HepG2 (cell line): ENCODE measurements around the gene CCNYL1.

Experiments used
- BRCA1 ChIP-seq: sonication (generic); formaldehyde crosslinking; IDR thresholded peaks from 2 replicates; pipeline ENCODE4 v1.4.0; 2020; ENCODE audit warnings: missing genetic modification reagents
- CTCF ChIP-seq: sonication (generic); formaldehyde crosslinking; IDR thresholded peaks from 2 replicates; pipeline ENCODE4 v1.5.0; 2020; ENCODE audit warnings: mild to moderate bottlenecking, missing genetic modification reagents, moderate library complexity
- MAX ChIP-seq: IDR thresholded peaks from 2 replicates; pipeline ENCODE4 v1.6.1; 2012; ENCODE audit warnings: inconsistent platforms
- SRY ChIP-seq: sonication (generic); formaldehyde crosslinking; IDR thresholded peaks from 2 replicates; pipeline ENCODE4 v1.8.0; 2022; ENCODE audit warnings: mild to moderate bottlenecking, missing genetic modification reagents
- TGIF2 ChIP-seq: IDR thresholded peaks from 2 replicates; pipeline ENCODE4 v1.6.1; 2016; ENCODE audit warnings: control low read depth, missing compliant biosample characterization
- THAP7 ChIP-seq: sonication (generic); formaldehyde crosslinking; IDR thresholded peaks from 2 replicates; pipeline ENCODE4 v1.8.1; 2023; ENCODE audit warnings: mild to moderate bottlenecking, missing genetic modification reagents
- ZNF333 ChIP-seq: sonication (generic); formaldehyde crosslinking; IDR thresholded peaks from 2 replicates; pipeline ENCODE4 v1.4.0; 2020; ENCODE audit warnings: mild to moderate bottlenecking, missing genetic modification reagents, borderline replicate concordance
- ZNF720 ChIP-seq: sonication (generic); formaldehyde crosslinking; IDR thresholded peaks from 2 replicates; pipeline ENCODE4 v1.4.0; 2020; ENCODE audit warnings: missing genetic modification reagents

GRCh38 chr2:207748993-207749392, 37.6 kb downstream of the CCNYL1 start:
- no peak for TF ChIP-seq SRY (CRISPR knock-in tag)
- TF ChIP-seq BRCA1 (CRISPR knock-in tag) = no peak
- no peak for TF ChIP-seq ZNF333
- TF ChIP-seq THAP7 (CRISPR knock-in tag) = no peak
- no peak for TF ChIP-seq ZNF720 (CRISPR knock-in tag)
- TF ChIP-seq MAX = no peak
- no peak for TF ChIP-seq CTCF (CRISPR knock-in tag)
- no peak for TF ChIP-seq TGIF2 (CRISPR knock-in tag)
